ENCODE measurements around the gene HBS1L.
A peak's percentile ranks its signal among the peaks of the same experiment; 100 is the strongest.

The HBS1L gene

DNA sequence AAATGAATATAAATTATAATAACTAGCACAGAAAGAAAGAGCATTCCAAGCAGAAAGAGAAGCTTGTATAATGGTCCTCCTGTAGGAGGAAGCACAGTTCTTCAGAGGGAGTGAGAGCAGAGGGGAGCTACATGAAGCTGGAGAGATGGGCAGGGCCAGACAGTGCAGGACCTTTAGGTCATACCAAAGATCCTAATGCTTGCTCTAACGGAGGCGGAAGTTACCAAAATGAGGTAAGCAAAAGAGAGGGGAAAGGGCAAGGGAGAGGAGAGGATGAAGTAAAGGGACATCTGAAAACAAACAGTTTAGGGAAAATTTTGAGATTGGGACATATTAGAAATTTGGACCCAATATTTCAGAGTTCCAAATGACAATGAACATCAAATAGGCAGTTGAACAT is 50.2 kb downstream of the HBS1L start:
- H3K79me2 ChIP-seq (ENCODE audit: control insufficient read depth, low read length) = no peaks in the 10 kb centered on the region
- H3K9me3 ChIP-seq (ENCODE audit: control insufficient read depth, insufficient read depth, low read length) = no peaks in the 10 kb centered on the region
- TF ChIP-seq EZH2phosphoT487 (IDR thresholded peaks at IDR 0.05; ENCODE audit: borderline replicate concordance, low read length) (no peak), CTCF (IDR thresholded peaks at IDR 0.05; ENCODE audit: low read depth, low read length, poor library complexity, severe bottlenecking) (no peak)
- H3K4me3 ChIP-seq (ENCODE audit: low read length) = no peak overlapping the region
- no peaks in the 10 kb centered on the region for H3K9me2 ChIP-seq (replicated peaks; ENCODE audit: control insufficient read depth, low read length)
- H4K20me1 ChIP-seq (ENCODE audit: control insufficient read depth, insufficient read depth, low read depth, low read length) = no peaks in the 10 kb centered on the region
- H3K27me3 ChIP-seq (ENCODE audit: control insufficient read depth, low read length) = no peaks in the 10 kb centered on the region
- peaks cover 15% of the 10 kb centered on the region for H3K36me3 ChIP-seq (ENCODE audit: control insufficient read depth, low read length)
- H3K27ac ChIP-seq (ENCODE audit: low read depth, low read length) = no peak overlapping the region
- H3K4me1 ChIP-seq (ENCODE audit: control insufficient read depth, low read length) = peaks cover 6% of the 10 kb centered on the region; the same call in 1 of the 2 replicates
- no peak overlapping the region for H3K4me2 ChIP-seq (ENCODE audit: low read length)
- H3F3A ChIP-seq (ENCODE audit: control insufficient read depth, insufficient read depth) = no peaks in the 10 kb centered on the region

- no peak for TF ChIP-seq CTCF (IDR thresholded peaks at IDR 0.05; ENCODE audit: low read depth, low read length, poor library complexity, severe bottlenecking)
- TF ChIP-seq EZH2phosphoT487 (IDR thresholded peaks at IDR 0.05; ENCODE audit: borderline replicate concordance, low read length) = no peak
- H3K9me3 ChIP-seq (ENCODE audit: control insufficient read depth, insufficient read depth, low read length) = no peaks in the 10 kb centered on the region
- peaks cover 13% of the 10 kb centered on the region for H3K36me3 ChIP-seq (ENCODE audit: control insufficient read depth, low read length)
- H4K20me1 ChIP-seq (ENCODE audit: control insufficient read depth, insufficient read depth, low read depth, low read length) = no peaks in the 10 kb centered on the region
- no peak overlapping the region for H3K4me2 ChIP-seq (ENCODE audit: low read length)
- no peaks in the 10 kb centered on the region for H3F3A ChIP-seq (ENCODE audit: control insufficient read depth, insufficient read depth)
- H3K4me1 ChIP-seq (ENCODE audit: control insufficient read depth, low read length) = peaks cover under 1% of the 10 kb centered on the region; the same call in 1 of the 2 replicates
- no peaks in the 10 kb centered on the region for H3K79me2 ChIP-seq (ENCODE audit: control insufficient read depth, low read length)
- no peak overlapping the region for H3K4me3 ChIP-seq (ENCODE audit: low read length)
- H3K9me2 ChIP-seq (replicated peaks; ENCODE audit: control insufficient read depth, low read length) = no peaks in the 10 kb centered on the region
- no peaks in the 10 kb centered on the region for H3K27me3 ChIP-seq (ENCODE audit: control insufficient read depth, low read length)
- no peak overlapping the region for H3K27ac ChIP-seq (ENCODE audit: low read depth, low read length)
Measured at GRCh38 chr6:135002974-135003703, 51.5 kb downstream of the HBS1L start.

GRCh38 chr6:135002229-135002844 is 52.3 kb downstream of the HBS1L start:
- no peak overlapping the region for H3K4me2 ChIP-seq (ENCODE audit: low read length)
- H3K4me3 ChIP-seq (ENCODE audit: low read length) = no peak overlapping the region
- H3K4me1 ChIP-seq (ENCODE audit: control insufficient read depth, low read length) = no peaks in the 10 kb centered on the region
- H3K27me3 ChIP-seq (ENCODE audit: control insufficient read depth, low read length) = no peaks in the 10 kb centered on the region
- no peaks in the 10 kb centered on the region for H3K79me2 ChIP-seq (ENCODE audit: control insufficient read depth, low read length)
- H3K36me3 ChIP-seq (ENCODE audit: control insufficient read depth, low read length) = peaks cover 19% of the 10 kb centered on the region
- no peaks in the 10 kb centered on the region for H4K20me1 ChIP-seq (ENCODE audit: control insufficient read depth, insufficient read depth, low read depth, low read length)
- no peak for TF ChIP-seq EZH2phosphoT487 (IDR thresholded peaks at IDR 0.05; ENCODE audit: borderline replicate concordance, low read length)
- TF ChIP-seq CTCF (IDR thresholded peaks at IDR 0.05; ENCODE audit: low read depth, low read length, poor library complexity, severe bottlenecking) = peak; percentile 54
- no peaks in the 10 kb centered on the region for H3K9me2 ChIP-seq (replicated peaks; ENCODE audit: control insufficient read depth, low read length)
- H3K27ac ChIP-seq (ENCODE audit: low read depth, low read length) = no peak overlapping the region
- H3F3A ChIP-seq (ENCODE audit: control insufficient read depth, insufficient read depth) = no peaks in the 10 kb centered on the region
- no peaks in the 10 kb centered on the region for H3K9me3 ChIP-seq (ENCODE audit: control insufficient read depth, insufficient read depth, low read length)
